CD8-positive, alpha-beta memory T cell (primary cell): ENCODE results near the gene NKG7. TPM values are rescaled to one million over a fixed set of nuclear protein-coding genes. Genes with fewer than 3 reads are reported as not detected.
"Not testable (repeated sequence)": the region's sequence is repeated elsewhere in the genome, so short reads cannot be mapped to it uniquely, and the experiment has no call there.

Source experiments
- CTCF ChIA-PET: fragments of 350-600 bp; sonication (Branson Sonifier 250); formaldehyde crosslinking; loops from one replicate; lab custom pipeline; 2021; ENCODE audit warnings: antibody characterized with exemption; lab: Charles Lee
- POLR2A ChIA-PET: fragments of 350-600 bp; sonication (Branson Sonifier 250); formaldehyde crosslinking; loops from one replicate; lab custom pipeline; 2021; ENCODE audit warnings: antibody characterized with exemption; lab: Charles Lee
- DNase-seq, 5 donors: peaks; one replicate each; pipeline versions ENCODE4 v3.0.0 to v3.0.0-alpha.2; 2020 to 2022; ENCODE audit warnings: mixed read lengths in 1 of 5
- H3K27ac ChIP-seq: one replicate; pipeline ENCODE4 v1.7.0; 2013; ENCODE audit warnings: low read depth, mild to moderate bottlenecking, low read length, moderate library complexity
- H3K27me3 ChIP-seq: 2 replicates; pipeline ENCODE4 v1.7.0; 2013; ENCODE audit warnings: low read length, mild to moderate bottlenecking; ENCODE audit not compliant: insufficient read depth, poor library complexity, severe bottlenecking
- H3K36me3 ChIP-seq: 2 replicates; pipeline ENCODE4 v1.7.0; 2013; ENCODE audit warnings: mild to moderate bottlenecking, low read length, moderate library complexity; ENCODE audit not compliant: insufficient read depth
- H3K4me1 ChIP-seq: 2 replicates; pipeline ENCODE4 v1.7.0; 2013; ENCODE audit warnings: mild to moderate bottlenecking, low read length, moderate library complexity; ENCODE audit not compliant: insufficient read depth
- H3K4me3 ChIP-seq: 2 replicates; pipeline ENCODE4 v1.7.0; 2013; ENCODE audit warnings: mild to moderate bottlenecking, low read length
- H3K9me3 ChIP-seq: 2 replicates; pipeline ENCODE4 v1.7.0; 2013; ENCODE audit warnings: mild to moderate bottlenecking, low read length
- H3K27ac Mint-ChIP-seq, 8 donors: one replicate each; pipeline ENCODE4 v1.8.0; 2020 to 2021; ENCODE audit warnings: mixed read lengths in 8 of 8, mild to moderate bottlenecking in 6 of 8, inconsistent platforms in 3 of 8, moderate library complexity in 3 of 8
- H3K27me3 Mint-ChIP-seq, 2 donors: one replicate each; pipeline ENCODE4 v1.8.0; 2020 to 2021; ENCODE audit warnings: mixed read lengths in 2 of 2, mild to moderate bottlenecking in 1 of 2, moderate library complexity in 1 of 2
- H3K36me3 Mint-ChIP-seq, 3 donors: one replicate each; pipeline ENCODE4 v1.8.0; 2020 to 2021; ENCODE audit warnings: mixed read lengths in 3 of 3, inconsistent platforms in 1 of 3, mild to moderate bottlenecking in 1 of 3
- H3K4me1 Mint-ChIP-seq, 3 donors: one replicate each; pipeline ENCODE4 v1.8.0; 2020 to 2021; ENCODE audit warnings: mixed read lengths in 3 of 3, inconsistent platforms in 1 of 3, mild to moderate bottlenecking in 1 of 3
- H3K4me3 Mint-ChIP-seq, 7 donors: one replicate each; pipeline ENCODE4 v1.8.0; 2020 to 2021; ENCODE audit warnings: mixed read lengths in 7 of 7, mild to moderate bottlenecking in 6 of 7, moderate library complexity in 4 of 7, inconsistent platforms in 2 of 7
- H3K9me3 Mint-ChIP-seq, 5 donors: one replicate each; pipeline ENCODE4 v1.8.0; 2020 to 2022; ENCODE audit warnings: mixed read lengths in 5 of 5, mild to moderate bottlenecking in 3 of 5, moderate library complexity in 2 of 5, inconsistent platforms in 1 of 5
- polyA plus RNA-seq: library from polyadenylated mRNA; unstranded; fragments of 300-500 nt; fragmentation: Illumina TruSeq; gene quantifications from one replicate; pipeline ENCODE4 v1.2.3, GENCODE V29; 2021
- total RNA-seq, 2 experiments: library from RNA; stranded (reverse); gene quantifications; one replicate each; pipeline ENCODE4 v1.2.3, GENCODE V29; 2021

NKG7 gene
- total and polyA plus RNA-seq, 3 experiments from 2014 or later: 866 to 2,087 (median 901) TPM

DNA sequence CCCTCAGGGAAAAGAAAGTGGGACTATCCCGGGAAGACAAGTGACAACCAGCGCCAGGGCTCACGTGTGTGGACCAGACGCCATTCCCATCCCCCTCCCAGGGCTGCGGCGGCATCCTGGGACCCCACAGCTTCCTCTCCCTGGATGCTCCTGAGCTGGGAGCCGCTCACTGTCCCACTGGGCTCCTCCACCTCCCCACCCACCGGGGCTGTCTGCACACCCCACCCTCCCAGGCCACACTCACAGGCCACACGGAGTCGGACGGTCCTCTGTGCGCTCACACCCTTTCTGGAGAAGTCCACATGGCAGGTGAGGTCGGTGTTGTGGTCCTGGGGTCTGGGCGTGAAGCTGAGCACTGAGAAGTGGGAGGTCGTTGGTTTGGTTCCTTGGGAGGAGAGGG, 44.0 kb upstream of the NKG7 start:
- H3K4me3 Mint-ChIP-seq, DNase-seq, H3K36me3 Mint-ChIP-seq, H3K4me3 ChIP-seq, H3K27me3 ChIP-seq, H3K27ac Mint-ChIP-seq, POLR2A ChIA-PET, H3K27ac ChIP-seq, H3K9me3 Mint-ChIP-seq, H3K4me1 Mint-ChIP-seq, H3K9me3 ChIP-seq, H3K36me3 ChIP-seq, H3K4me1 ChIP-seq: not testable (repeated sequence)
- CTCF ChIA-PET: interaction anchor here (1.7 kb wide), 1 partner anchor 22 kb away, joined by 5 read pairs; no protein-coding TSS in a partner anchor
- H3K27me3 Mint-ChIP-seq: peaks cover 13 to 24% of the 10 kb centered on the region in 2 donors

DNA sequence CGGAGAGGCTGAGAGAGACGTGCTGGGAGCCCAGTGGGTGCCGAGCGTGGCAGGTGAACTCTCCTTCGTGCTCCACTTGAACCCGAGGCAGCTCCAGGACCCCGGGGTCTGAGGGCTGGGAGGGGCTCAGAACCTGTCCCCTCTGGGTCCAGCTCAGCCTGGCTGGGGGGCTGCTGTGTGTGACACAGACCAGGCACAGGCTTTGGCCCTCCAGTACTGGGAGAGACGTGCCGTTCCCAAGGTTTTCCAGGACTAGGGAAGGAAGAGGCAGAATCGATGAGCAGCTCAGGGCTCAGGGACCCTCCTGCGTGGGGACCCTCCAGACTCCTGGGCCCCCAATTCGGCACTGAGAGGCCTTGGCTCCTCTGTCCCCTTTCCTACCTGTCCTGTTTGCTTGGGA, 42.7 kb upstream of the NKG7 start:
- no peak overlapping the region for H3K4me3 Mint-ChIP-seq
- H3K36me3 Mint-ChIP-seq: no peaks in the 10 kb centered on the region
- DNase-seq: no peak
- no peak overlapping the region for H3K4me3 ChIP-seq
- no peaks in the 10 kb centered on the region for H3K36me3 ChIP-seq
- H3K9me3 ChIP-seq: no peaks in the 10 kb centered on the region
- H3K27me3 ChIP-seq: no peaks in the 10 kb centered on the region
- peaks cover 0 to 2% (median 0%) of the 10 kb centered on the region in 3 donors for H3K4me1 Mint-ChIP-seq
- H3K27ac Mint-ChIP-seq: no peak overlapping the region
- no peaks in the 10 kb centered on the region for H3K9me3 Mint-ChIP-seq
- H3K27ac ChIP-seq: no peak overlapping the region
- no peaks in the 10 kb centered on the region for H3K4me1 ChIP-seq
- ChIA-PET POLR2A (no interaction called here), CTCF (no interaction called here)
- H3K27me3 Mint-ChIP-seq: peaks cover 13 to 24% of the 10 kb centered on the region in 2 donors

DNA sequence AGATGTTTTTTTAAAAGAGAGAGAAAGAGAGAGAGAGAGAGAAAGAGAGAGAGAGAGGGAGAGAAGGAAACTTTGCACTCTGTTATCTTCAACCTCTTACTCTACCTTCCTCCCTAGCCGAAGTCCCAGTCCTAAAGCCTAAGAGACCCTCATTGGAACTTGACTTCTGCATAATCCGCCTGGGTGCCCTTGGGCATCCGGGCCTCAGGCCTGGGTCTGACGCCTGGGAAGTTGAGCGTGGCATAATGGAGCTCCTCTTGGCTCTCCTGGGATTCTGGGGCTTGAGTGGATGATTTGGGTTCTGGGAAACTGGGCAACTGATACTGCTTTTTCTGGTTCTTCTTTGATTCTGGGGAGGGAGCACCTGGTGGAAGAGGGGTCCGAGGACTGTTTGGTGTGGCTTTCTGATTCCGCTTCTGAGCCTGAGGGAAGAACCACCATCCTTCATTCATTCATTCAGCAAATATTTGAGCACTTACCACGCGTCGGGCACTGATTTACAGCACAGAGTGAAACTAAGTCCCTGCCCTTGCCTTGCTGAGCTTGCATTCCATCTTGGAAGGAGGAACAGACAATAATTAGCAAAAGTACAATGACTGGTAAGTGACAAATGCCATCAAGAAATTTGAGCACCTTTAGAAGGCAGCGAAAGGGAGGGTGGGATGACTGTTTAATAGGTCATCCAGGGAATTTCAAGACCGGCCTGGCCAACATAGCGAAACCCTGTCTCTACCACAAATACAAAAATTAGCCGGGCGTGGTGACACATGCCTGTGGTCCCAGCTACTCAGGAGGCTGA, 38.7 kb upstream of the NKG7 start:
- Mint-ChIP-seq H3K9me3 (peaks cover 0 to 2% (median 0%) of the 10 kb centered on the region in 5 donors), H3K36me3 (no peaks in the 10 kb centered on the region), H3K4me3 (peak overlapping the region in 1 of 7 donors; percentile 34), H3K27ac (no peak overlapping the region), H3K4me1 (peaks cover 4 to 7% (median 5%) of the 10 kb centered on the region in 3 donors), H3K27me3 (peaks cover 0 to 3% of the 10 kb centered on the region in 2 donors)
- CTCF ChIA-PET: interaction anchor here (0.8 to 1.4 kb wide), 3 partner anchors 10 to 72 kb away, joined by 3 read pairs; no protein-coding TSS in a partner anchor
- Histone ChIP-seq H3K4me1 (no peaks in the 10 kb centered on the region), H3K27me3 (no peaks in the 10 kb centered on the region), H3K27ac (no peak overlapping the region), H3K4me3 (no peak overlapping the region), H3K36me3 (no peaks in the 10 kb centered on the region), H3K9me3 (no peaks in the 10 kb centered on the region)
- POLR2A ChIA-PET: no interaction called here
- no peak for DNase-seq

DNA sequence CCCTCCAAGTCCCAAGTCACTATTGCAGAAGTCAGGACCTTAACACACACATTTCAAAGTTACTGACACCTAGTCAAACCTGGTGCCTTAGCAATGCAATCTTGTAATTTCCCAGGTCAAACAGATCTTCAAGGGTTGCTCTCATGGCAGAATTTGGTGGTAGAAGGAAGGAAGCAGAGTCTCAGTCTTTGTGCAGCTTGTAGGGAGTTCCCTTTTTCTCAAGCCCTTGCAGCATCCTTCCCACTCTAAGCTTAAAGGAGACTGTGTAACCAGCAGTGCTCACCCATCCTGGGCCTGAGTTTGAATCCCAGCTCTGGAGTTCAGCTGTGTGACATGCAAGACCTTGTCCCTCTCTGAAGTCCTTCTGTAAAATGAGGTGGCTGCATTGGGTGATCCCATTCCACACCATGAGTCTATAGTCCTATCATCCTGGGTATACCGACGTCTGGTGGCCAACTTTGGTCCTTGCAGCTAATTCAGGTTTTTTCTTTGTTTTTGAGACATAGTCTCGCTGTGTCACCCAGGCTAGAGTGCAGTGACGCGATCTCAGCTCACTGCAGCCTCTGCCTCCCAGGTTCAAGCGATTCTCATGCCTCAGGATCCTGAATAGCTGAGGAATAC, 35.2 kb upstream of the NKG7 start:
- no peaks in the 10 kb centered on the region for H3K4me1 ChIP-seq
- H3K4me3 ChIP-seq: no peak overlapping the region
- peaks cover 0 to 9% (median 0%) of the 10 kb centered on the region in 3 donors for H3K36me3 Mint-ChIP-seq
- no peak overlapping the region for H3K27ac ChIP-seq
- no peaks in the 10 kb centered on the region for H3K9me3 ChIP-seq
- H3K4me1 Mint-ChIP-seq: peaks cover 4 to 7% (median 5%) of the 10 kb centered on the region in 3 donors
- no peak overlapping the region for H3K27ac Mint-ChIP-seq
- H3K27me3 Mint-ChIP-seq: no peaks in the 10 kb centered on the region
- H3K27me3 ChIP-seq: no peaks in the 10 kb centered on the region
- no peaks in the 10 kb centered on the region for H3K36me3 ChIP-seq
- CTCF ChIA-PET: interaction anchor here (0.7 to 3.2 kb wide), 11 partner anchors 9 to 79 kb away, joined by 3 to 20 read pairs (median 3); partner anchors contain the start of genes LIM2 and VSIG10L
- no peak overlapping the region for H3K4me3 Mint-ChIP-seq
- DNase-seq: peak in 4 of 5 donors; percentile 15 to 61 (median 30)
- POLR2A ChIA-PET: no interaction called here
- H3K9me3 Mint-ChIP-seq: peaks cover 5 to 9% (median 5%) of the 10 kb centered on the region in 5 donors

DNA sequence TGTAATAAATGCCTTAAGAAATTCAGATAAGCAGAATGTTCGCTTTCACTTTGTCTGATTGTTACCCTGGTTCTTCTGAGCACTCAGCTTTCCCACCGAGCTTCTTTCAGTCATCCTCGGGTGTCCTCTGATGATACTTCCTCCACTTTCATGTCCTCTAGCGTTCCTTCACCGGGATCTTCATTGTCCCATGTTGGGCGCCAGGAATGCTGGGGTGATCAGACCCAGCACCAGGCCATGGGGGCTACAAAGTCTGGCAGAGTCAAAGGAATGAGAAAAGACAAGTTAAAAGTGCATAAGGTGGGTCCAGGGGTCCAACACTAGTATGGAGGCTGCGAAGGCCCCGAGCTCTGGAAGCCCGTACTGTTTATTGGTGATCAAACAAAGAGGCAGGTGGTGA, 29.7 kb upstream of the NKG7 start:
- Mint-ChIP-seq H3K4me3 (no peak overlapping the region), H3K4me1 (peaks cover 0 to 8% (median 7%) of the 10 kb centered on the region in 3 donors), H3K36me3 (peaks cover 0 to 19% (median 3%) of the 10 kb centered on the region in 3 donors), H3K27ac (no peak overlapping the region), H3K27me3 (no peaks in the 10 kb centered on the region), H3K9me3 (peaks cover 5 to 17% (median 14%) of the 10 kb centered on the region in 5 donors)
- peaks cover 5% of the 10 kb centered on the region for H3K9me3 ChIP-seq
- H3K27ac ChIP-seq: no peak overlapping the region
- no peak for DNase-seq
- no peaks in the 10 kb centered on the region for H3K4me1 ChIP-seq
- H3K36me3 ChIP-seq: no peaks in the 10 kb centered on the region
- H3K27me3 ChIP-seq: no peaks in the 10 kb centered on the region
- CTCF ChIA-PET: interaction anchor here (1.1 to 3.1 kb wide), 2 partner anchors 19 to 64 kb away, joined by 3 to 10 read pairs; no protein-coding TSS in a partner anchor
- H3K4me3 ChIP-seq: no peak overlapping the region
- POLR2A ChIA-PET: no interaction called here

DNA sequence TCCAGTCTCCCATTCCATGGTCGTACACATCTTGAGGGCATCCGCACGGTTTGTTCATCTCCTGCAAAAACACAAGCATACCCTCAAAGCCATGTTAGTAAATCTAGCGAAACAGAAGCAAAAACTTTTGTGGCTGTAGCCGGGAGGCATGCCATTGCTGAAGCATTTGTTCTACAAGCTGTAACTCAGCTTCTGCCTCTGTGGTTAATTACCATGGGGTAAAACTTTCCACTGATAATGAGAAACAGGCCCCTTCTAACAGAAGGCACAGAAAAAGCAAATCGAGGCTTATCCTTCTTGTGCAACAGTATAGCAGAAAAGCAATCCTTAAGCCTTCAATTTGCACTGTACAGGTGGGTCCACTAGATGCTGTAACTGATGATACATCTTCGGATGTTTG, 27.5 kb upstream of the NKG7 start:
- H3K4me1 ChIP-seq, H3K4me3 Mint-ChIP-seq, H3K27ac ChIP-seq, POLR2A ChIA-PET, H3K36me3 ChIP-seq, H3K27me3 Mint-ChIP-seq, H3K4me3 ChIP-seq, H3K27me3 ChIP-seq, H3K9me3 ChIP-seq, H3K27ac Mint-ChIP-seq, DNase-seq: not testable (repeated sequence)
- CTCF ChIA-PET: interaction anchor here (1.3 to 1.8 kb wide), 3 partner anchors 13 to 32 kb away, joined by 3 to 4 read pairs (median 3); partner anchors contain the start of gene LIM2
- H3K9me3 Mint-ChIP-seq: peaks cover 5 to 15% (median 14%) of the 10 kb centered on the region in 5 donors
- peaks cover 14 to 21% (median 20%) of the 10 kb centered on the region in 3 donors for H3K4me1 Mint-ChIP-seq
- H3K36me3 Mint-ChIP-seq: peaks cover 0 to 19% (median 3%) of the 10 kb centered on the region in 3 donors

DNA sequence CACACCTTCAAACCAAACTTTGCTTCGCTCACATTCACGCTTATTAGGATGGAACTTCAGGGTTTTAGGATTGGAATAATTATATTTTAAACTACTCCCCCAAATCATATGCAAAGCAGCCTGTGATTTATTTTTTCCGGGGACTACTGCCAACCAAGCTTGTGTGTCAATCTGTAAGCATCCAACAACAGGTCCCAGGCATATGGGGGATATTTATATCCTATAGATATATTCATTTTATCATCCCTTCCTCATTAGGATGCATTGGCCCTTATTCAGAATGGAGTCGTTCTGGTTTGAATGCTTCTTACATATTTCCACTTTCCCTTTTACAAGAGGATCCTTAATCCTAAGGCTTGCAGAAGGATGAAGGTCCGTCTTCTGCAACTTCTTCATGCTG, 26.8 kb upstream of the NKG7 start:
- Histone ChIP-seq H3K27me3 (no peaks in the 10 kb centered on the region), H3K4me1 (peaks cover 12% of the 10 kb centered on the region), H3K27ac (no peak overlapping the region), H3K36me3 (no peaks in the 10 kb centered on the region), H3K9me3 (peaks cover 5% of the 10 kb centered on the region), H3K4me3 (no peak overlapping the region)
- Mint-ChIP-seq H3K4me3 (no peak overlapping the region), H3K27me3 (peaks cover 0 to 2% of the 10 kb centered on the region in 2 donors), H3K4me1 (peaks cover 21 to 28% (median 27%) of the 10 kb centered on the region in 3 donors), H3K9me3 (peaks cover 5 to 15% (median 14%) of the 10 kb centered on the region in 5 donors), H3K27ac (no peak overlapping the region), H3K36me3 (peaks cover 0 to 19% (median 3%) of the 10 kb centered on the region in 3 donors)
- DNase-seq: no peak
- POLR2A ChIA-PET: no interaction called here
- CTCF ChIA-PET: interaction anchor here (0.6 to 1.8 kb wide), 6 partner anchors 8 to 57 kb away, joined by 3 to 6 read pairs (median 3); partner anchors contain the start of genes LIM2 and VSIG10L
